HUES6 (cell line): ENCODE measurements around the gene RAP1GAP.
"Not testable (repeated sequence)": the region's sequence is repeated elsewhere in the genome, so short reads cannot be mapped to it uniquely, and the experiment has no call there.

ENCODE experiments used
- H3K27ac ChIP-seq: 2 replicates; pipeline ENCODE4 v1.7.0; 2013; ENCODE audit warnings: low read depth, mild to moderate bottlenecking, low read length, inconsistent platforms
- H3K27me3 ChIP-seq: 2 replicates; pipeline ENCODE4 v1.6.1; 2013; ENCODE audit warnings: low read length; ENCODE audit not compliant: control insufficient read depth, insufficient read depth
- H3K36me3 ChIP-seq: 2 replicates; pipeline ENCODE4 v1.6.1; 2013; ENCODE audit warnings: low read length; ENCODE audit not compliant: control insufficient read depth, insufficient read depth
- H3K4me1 ChIP-seq: 2 replicates; pipeline ENCODE4 v1.6.1; 2013; ENCODE audit warnings: low read length; ENCODE audit not compliant: control insufficient read depth, insufficient read depth
- H3K4me3 ChIP-seq: 2 replicates; pipeline ENCODE4 v1.5.1; 2013; ENCODE audit warnings: low read depth, low read length
- H3K9ac ChIP-seq: one replicate; pipeline ENCODE4 v1.6.1; 2013; ENCODE audit warnings: mild to moderate bottlenecking, low read length
- H3K9me3 ChIP-seq: 2 replicates; pipeline ENCODE4 v1.6.1; 2013; ENCODE audit warnings: low read depth, low read length; ENCODE audit not compliant: control insufficient read depth, insufficient read depth

RAP1GAP gene

DNA sequence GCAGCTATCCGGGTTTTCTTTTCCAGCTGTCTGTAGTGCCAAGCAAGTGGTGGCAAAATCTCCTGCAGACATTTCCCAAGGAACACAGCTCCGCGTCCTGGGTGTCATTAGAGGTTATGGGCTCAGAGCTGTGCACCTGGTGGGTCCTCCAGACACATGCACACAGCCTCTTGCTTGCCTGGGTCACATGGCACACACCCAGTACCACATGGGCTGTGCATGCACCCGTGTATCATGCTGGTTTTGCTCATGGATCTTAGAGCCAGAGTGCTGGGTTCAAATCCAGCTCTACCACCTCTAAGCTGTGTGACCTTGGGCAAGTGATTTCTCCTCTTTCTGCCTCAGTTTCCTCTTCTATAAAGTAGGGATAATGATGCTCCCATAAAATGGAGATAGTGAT, 98.3 kb downstream of the RAP1GAP start:
- Histone ChIP-seq H3K36me3 (peaks cover 5% of the 10 kb centered on the region; the same call in 1 of the 2 replicates), H3K27me3 (no peaks in the 10 kb centered on the region), H3K9me3 (no peaks in the 10 kb centered on the region), H3K4me3 (no peak overlapping the region), H3K4me1 (peaks cover 27% of the 10 kb centered on the region), H3K27ac (no peak overlapping the region), H3K9ac (no peak overlapping the region)

DNA sequence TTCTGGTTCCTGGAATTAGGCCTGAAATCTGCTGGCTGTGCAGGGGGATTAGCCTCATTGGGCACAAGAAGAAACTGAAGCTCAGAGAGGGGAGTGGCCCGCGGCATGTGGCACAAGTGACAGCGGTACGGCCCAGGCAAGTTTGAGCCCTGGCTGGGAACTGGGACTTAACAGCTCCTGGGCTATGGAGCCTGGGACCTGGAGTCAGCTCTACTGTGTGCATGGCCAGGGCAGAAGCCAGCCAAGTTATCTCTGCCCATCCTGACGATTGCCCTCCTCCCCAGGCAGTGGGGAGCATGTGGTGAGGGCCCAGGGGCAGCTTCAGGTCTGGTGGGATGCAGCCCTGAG, 98.7 kb downstream of the RAP1GAP start:
- H3K9me3 ChIP-seq = no peaks in the 10 kb centered on the region
- no peak overlapping the region for H3K27ac ChIP-seq
- no peak overlapping the region for H3K9ac ChIP-seq
- no peak overlapping the region for H3K4me3 ChIP-seq
- H3K36me3 ChIP-seq = peaks cover 5% of the 10 kb centered on the region; the same call in 1 of the 2 replicates
- no peaks in the 10 kb centered on the region for H3K27me3 ChIP-seq
- H3K4me1 ChIP-seq = peaks cover 25% of the 10 kb centered on the region

DNA sequence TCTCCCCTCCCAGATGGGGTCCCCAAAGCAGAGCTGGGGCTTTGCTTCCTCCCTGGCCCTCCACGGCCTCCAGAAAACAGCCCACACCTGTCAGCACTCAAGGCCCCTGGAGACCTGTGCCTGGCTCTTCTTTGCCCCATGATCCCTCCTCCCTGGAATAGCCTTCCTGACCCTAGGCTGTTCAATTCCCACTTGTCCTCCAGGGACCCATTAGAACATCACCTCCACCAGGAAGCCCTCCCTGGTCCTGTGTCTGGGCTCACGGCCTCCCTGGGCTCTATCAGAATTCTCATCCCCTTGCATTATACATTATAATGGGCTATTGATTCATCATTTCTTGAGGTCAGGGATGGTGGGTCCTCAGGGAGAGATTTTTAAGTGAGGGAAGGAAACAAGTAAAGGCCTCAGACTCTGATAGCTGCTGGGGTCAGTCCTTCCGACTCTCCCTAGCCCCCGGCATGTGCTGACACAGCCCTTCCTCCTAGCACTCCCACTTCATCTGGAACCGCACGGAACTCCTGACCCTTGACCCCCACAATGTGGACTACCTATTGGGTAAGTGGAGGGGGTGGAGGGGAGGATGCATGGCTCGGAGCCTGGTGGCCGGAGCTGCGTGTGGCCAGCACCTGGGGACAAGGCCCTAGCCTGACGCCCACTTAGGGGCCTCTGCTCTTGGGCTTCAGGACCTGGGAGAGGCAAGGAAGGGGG, 99.2 kb downstream of the RAP1GAP start:
- no peaks in the 10 kb centered on the region for H3K9me3 ChIP-seq
- H3K4me1 ChIP-seq = peaks cover 20% of the 10 kb centered on the region
- no peaks in the 10 kb centered on the region for H3K27me3 ChIP-seq
- no peak overlapping the region for H3K27ac ChIP-seq
- H3K36me3 ChIP-seq = peaks cover 5% of the 10 kb centered on the region
- H3K9ac ChIP-seq = no peak overlapping the region
- H3K4me3 ChIP-seq = no peak overlapping the region

DNA sequence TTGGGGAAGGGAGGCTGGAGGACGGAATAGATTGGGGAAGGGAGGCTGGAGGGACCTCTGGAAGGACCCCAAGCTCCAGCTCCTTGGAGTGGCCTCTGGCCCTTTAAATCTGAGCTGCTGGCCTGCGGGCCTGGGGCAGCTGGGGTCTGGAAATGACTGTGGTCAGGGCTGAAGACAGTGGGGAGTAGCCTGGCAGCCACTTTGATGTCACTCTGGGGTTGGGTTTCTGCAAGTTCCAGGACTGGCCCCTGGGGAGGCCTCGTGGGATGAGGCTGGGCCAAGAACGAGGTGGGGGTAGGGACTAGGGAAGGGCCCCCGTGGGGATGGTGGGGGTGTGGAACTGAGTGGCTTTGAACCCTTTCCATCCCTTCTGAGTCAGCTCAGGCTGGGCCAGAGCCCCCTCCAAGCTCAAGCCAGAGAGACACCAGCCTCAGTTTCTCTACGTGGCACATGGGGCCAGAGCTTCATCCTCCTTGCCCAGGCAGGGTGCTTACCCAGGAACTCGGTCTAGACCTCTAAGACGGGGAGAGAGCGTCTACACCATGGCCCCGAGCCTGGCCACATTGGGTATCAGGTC, 100.3 kb downstream of the RAP1GAP start:
- Histone ChIP-seq H3K4me1 (peaks cover 10% of the 10 kb centered on the region), H3K9ac (no peak overlapping the region), H3K36me3 (peaks cover 15% of the 10 kb centered on the region), H3K27me3 (no peaks in the 10 kb centered on the region), H3K9me3 (no peaks in the 10 kb centered on the region), H3K27ac (no peak overlapping the region), H3K4me3 (no peak overlapping the region)

DNA sequence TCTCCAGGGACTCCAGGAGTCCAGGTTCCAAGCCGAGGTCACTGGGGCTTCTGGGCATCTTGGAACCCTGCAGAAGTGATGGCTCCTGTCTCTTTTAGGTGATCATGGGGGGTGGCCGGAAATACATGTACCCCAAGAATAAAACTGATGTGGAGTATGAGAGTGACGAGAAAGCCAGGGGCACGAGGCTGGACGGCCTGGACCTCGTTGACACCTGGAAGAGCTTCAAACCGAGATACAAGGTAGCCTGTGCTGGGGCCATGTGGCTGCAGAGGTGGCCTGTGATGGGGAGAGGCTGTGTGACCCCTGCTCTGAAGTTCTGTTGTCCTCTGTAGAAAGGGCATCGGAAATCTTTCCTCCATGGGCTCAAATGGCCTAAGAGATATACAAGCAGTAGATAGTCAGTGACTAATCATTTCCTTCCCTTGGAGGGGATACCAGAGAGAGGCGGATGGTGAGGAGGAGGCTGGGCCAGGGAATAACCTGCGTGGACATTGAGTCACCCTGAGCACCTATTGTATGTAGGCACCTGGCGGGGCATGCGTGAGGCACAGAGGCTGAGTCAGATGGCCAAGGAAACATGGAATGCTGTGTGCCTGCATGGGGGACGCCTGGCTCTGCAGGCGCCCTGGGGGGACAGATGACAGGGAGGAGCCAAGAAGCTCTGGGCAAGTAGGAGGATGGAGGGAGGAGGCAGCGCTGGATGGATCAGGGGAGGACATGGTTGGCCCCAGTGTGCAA, 101.0 kb downstream of the RAP1GAP start:
- no peaks in the 10 kb centered on the region for H3K9me3 ChIP-seq
- no peak overlapping the region for H3K27ac ChIP-seq
- no peak overlapping the region for H3K9ac ChIP-seq
- H3K4me1 ChIP-seq = peaks cover 6% of the 10 kb centered on the region; the same call in 1 of the 2 replicates
- H3K36me3 ChIP-seq = peaks cover 15% of the 10 kb centered on the region
- no peak overlapping the region for H3K4me3 ChIP-seq
- H3K27me3 ChIP-seq = no peaks in the 10 kb centered on the region

DNA sequence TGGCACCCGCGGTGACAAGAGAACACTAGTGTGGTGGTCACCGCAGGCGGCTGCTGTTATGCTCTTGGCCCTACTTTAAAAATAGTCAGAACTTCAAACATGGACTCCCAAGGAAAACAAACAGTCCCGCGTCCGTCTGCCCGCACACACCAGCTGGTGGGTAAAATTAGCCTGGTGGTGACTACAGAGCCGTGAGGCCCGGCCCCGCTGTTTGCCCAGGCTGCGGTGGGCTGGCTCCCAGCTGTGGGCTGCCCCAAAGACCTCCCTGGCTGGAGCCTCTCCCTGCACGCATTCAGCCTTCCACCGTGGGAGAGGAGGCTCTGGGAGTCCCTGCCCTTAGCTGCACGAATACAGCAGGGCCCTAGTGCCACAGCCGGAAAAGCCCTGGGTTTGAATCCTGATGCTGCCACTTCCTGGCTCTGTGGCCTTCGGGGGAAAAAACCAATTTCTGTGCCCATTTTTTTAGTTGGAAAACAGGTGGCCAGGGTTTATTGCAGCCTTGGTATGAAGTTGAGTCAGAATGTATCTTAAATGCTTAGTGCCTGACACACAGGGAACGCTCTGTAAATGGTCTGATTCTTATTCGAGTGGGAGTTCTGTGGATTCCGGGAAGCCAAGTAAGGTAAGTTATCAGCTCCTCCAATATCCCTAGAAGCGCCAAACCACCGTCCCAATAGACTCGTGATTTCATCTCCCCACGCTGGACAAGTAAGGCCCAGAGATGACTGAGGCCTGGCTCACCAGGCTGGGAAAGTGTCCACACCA, 101.7 kb downstream of the RAP1GAP start:
- Histone ChIP-seq H3K9ac (no peak overlapping the region), H3K27me3 (no peaks in the 10 kb centered on the region), H3K4me1 (peaks cover 6% of the 10 kb centered on the region; the same call in 1 of the 2 replicates), H3K27ac (peak overlapping the region; percentile 30; the same call in 1 of the 2 replicates), H3K9me3 (no peaks in the 10 kb centered on the region), H3K4me3 (no peak overlapping the region), H3K36me3 (peaks cover 20% of the 10 kb centered on the region)

DNA sequence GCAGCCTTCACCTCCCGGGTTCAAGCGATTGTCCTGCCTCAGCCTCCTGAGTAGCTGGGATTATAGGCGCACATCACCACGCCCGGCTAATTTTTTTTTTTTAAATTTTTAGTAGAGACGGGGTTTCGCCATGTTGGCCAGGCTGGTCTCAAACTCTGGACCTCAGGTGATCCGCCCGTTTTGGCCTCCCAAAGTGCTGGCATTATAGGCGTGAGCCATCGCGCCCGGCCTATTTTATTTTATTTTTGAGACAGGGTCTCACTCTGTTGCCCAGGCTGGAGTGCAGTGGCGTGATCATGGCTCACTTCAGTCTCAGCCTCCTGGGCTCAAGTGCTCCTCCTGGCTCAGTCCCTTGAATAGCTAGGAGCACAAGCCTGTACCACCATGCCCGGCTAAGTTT, 102.8 kb downstream of the RAP1GAP start:
- not testable (repeated sequence) for H3K4me1 ChIP-seq, H3K27ac ChIP-seq, H3K9me3 ChIP-seq, H3K9ac ChIP-seq, H3K4me3 ChIP-seq, H3K27me3 ChIP-seq
- H3K36me3 ChIP-seq = peaks cover 23% of the 10 kb centered on the region

DNA sequence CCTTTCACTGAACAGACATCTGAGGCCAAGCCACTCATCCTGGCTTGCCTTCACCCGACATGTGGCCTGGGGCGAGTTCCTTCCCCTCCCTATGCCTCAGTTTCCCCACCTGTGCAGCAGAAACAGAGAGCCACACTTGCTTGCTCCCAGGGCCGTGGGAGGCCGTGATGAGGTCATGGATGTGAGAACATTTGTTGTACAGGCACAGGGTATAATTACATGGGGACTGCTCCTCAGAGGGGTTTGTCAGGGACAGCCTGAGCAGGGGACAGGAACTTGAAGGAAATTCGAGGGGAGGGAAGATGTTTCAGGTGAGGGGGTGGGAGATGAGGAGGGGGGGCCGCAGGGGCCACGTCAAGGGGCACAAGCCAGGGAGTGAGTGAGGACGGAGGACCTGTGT, 103.9 kb downstream of the RAP1GAP start:
- Histone ChIP-seq H3K27ac (no peak overlapping the region), H3K4me3 (no peak overlapping the region), H3K36me3 (peaks cover 26% of the 10 kb centered on the region), H3K27me3 (no peaks in the 10 kb centered on the region), H3K9ac (no peak overlapping the region), H3K9me3 (no peaks in the 10 kb centered on the region), H3K4me1 (peaks cover 6% of the 10 kb centered on the region; the same call in 1 of the 2 replicates)

DNA sequence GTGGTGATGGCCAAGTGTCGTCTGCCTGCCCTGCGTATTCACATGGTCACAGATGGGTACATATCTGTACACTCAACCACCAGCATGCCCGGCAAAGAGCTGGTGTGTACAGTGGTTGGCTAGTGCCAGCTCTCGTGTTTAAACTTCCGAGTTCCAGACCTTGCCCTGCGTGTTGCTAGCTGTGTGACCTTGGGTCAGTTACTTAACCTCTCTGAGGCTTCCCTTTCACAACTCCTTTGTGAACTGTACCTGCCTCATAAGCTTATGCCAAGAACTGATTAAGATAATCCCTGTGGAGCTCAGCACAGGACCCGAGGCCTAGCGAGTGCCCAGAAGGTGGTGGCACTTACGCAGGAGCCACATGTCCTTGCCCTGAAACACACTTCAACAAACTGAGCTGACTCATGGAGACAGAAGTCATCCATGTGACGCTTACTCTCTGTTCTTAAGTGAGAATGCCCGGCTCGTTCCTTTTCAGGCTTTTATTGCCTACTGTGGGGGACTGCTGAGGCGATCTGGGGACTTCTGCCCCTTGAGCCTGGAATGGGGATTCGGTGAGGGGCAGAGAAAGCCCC, 104.5 kb downstream of the RAP1GAP start:
- Histone ChIP-seq H3K36me3 (peaks cover 26% of the 10 kb centered on the region), H3K27me3 (no peaks in the 10 kb centered on the region), H3K4me3 (no peak overlapping the region), H3K27ac (no peak overlapping the region), H3K9ac (no peak overlapping the region), H3K4me1 (peaks cover 6% of the 10 kb centered on the region; the same call in 1 of the 2 replicates), H3K9me3 (no peaks in the 10 kb centered on the region)

DNA sequence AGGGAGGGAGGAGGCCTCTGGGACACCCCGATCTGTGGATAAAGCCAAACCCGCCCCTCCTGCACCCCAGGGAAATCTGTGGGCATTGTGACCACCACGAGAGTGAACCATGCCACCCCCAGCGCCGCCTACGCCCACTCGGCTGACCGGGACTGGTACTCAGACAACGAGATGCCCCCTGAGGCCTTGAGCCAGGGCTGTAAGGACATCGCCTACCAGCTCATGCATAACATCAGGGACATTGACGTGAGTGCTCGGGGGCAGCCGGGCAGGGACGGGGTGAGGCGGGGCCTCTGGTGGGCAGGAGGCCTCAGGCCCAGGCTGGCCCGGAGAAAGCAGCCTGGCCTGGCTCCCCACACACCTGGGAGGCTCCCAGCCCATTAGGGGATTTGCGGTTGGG, 105.2 kb downstream of the RAP1GAP start:
- H3K27ac ChIP-seq = no peak overlapping the region
- peaks cover 26% of the 10 kb centered on the region for H3K36me3 ChIP-seq
- no peaks in the 10 kb centered on the region for H3K9me3 ChIP-seq
- peaks cover 6% of the 10 kb centered on the region; the same call in 1 of the 2 replicates for H3K4me1 ChIP-seq
- H3K27me3 ChIP-seq = no peaks in the 10 kb centered on the region
- H3K4me3 ChIP-seq = no peak overlapping the region
- H3K9ac ChIP-seq = no peak overlapping the region
